ENCODE data around the gene WDR18.

Gene WDR18

DNA sequence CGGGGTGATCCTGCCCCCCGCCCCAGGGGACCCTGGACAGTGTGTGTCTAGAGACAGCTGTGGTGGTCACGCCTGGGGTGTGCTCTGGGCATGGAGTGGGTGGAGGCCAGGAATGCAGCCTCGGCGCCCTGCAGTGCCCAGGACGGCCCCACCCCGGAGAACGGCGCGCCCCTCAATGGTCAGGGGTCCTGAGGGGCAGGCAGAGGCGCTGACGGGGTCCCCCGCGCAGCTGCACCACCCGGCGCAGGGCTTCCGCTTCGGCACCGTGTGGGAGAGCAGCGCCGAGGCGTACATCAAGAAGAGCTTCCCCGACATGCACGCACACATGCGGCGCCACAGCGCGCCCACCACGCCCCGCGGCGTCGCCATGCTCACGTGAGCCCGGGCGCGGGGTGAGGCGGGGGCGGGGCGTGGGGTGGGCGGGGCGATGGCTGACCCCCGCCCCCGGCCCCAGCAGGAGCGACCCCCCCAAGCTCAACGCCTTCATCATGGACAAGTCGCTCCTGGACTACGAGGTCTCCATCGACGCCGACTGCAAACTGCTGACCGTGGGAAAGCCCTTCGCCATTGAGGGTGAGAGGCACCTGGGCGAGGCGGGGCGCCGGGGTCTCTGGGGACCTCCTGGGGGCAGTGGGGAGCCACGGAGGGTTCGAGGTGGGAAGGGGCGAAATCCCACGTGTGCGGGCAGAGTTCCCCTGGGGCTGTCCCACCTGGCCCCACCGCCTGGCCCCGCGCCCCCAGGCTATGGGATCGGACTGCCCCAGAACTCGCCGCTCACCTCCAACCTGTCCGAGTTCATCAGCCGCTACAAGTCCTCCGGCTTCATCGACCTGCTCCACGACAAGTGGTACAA is 23.5 kb downstream of the WDR18 start:
- no peak for DNase-seq
- peaks cover 31% of the 10 kb centered on the region for H3K36me3 ChIP-seq (ENCODE audit: control insufficient read depth, insufficient read depth, low read length)
- H3K4me3 ChIP-seq (ENCODE audit: insufficient read depth, low read depth, low read length, poor library complexity, severe bottlenecking), result no peak overlapping the region
- H3K27ac ChIP-seq (ENCODE audit: insufficient read depth, low read length, poor library complexity, severe bottlenecking), result no peak overlapping the region
- no peaks in the 10 kb centered on the region for H3K4me1 ChIP-seq (ENCODE audit: control insufficient read depth, insufficient read depth, low read length, poor library complexity, severe bottlenecking)
- H3K27me3 ChIP-seq (replicated peaks; ENCODE audit: control insufficient read depth, insufficient read depth, low read length, poor library complexity, severe bottlenecking), result no peaks in the 10 kb centered on the region
- H3K9me3 ChIP-seq (ENCODE audit: control insufficient read depth, low read length), result no peaks in the 10 kb centered on the region

GRCh38 chr19:1008268-1009040 is 24.3 kb downstream of the WDR18 start:
- Histone ChIP-seq H3K27me3 (replicated peaks; ENCODE audit: control insufficient read depth, insufficient read depth, low read length, poor library complexity, severe bottlenecking) (no peaks in the 10 kb centered on the region), H3K27ac (ENCODE audit: insufficient read depth, low read length, poor library complexity, severe bottlenecking) (no peak overlapping the region), H3K4me1 (ENCODE audit: control insufficient read depth, insufficient read depth, low read length, poor library complexity, severe bottlenecking) (no peaks in the 10 kb centered on the region), H3K4me3 (ENCODE audit: insufficient read depth, low read depth, low read length, poor library complexity, severe bottlenecking) (no peak overlapping the region), H3K9me3 (ENCODE audit: control insufficient read depth, low read length) (no peaks in the 10 kb centered on the region), H3K36me3 (ENCODE audit: control insufficient read depth, insufficient read depth, low read length) (peaks cover 35% of the 10 kb centered on the region)
- DNase-seq, result no peak

DNA sequence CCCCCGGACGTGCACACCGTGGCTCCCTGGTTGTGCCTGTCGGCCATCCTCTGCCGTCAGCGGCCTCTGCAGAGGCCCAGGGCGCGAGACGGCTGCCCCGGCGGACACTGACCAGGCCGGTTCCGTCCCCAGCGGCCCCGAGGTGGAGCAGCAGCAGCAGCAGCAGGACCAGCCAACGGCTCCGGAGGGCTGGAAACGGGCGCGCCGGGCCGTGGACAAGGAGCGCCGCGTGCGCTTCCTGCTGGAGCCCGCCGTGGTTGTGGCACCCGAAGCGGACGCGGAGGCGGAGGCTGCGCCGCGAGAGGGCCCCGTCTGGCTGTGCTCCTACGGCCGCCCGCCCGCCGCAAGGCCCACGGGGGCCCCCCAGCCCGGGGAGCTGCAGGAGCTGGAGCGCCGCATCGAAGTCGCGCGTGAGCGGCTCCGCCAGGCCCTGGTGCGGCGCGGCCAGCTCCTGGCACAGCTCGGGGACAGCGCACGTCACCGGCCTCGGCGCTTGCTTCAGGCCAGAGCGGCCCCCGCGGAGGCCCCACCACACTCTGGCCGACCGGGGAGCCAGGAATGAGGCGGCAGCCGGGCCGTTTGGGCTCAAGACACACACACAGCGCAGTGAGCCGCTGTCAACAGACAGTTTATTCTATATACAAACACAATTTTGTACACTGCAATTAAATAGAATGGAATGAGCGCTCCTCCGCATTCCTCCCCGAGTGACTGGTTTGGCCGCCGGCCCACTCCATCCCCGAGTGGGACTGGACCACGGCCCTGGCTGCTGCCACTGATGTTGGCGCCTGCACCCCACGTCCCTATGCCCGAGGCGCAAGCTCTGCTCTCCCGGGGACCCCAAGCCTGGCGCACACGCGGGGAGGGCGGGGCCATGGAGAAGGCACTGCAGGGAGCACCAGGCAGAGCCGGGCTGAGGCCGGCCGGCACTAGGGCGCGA is 25.2 kb downstream of the WDR18 start:
- Histone ChIP-seq H3K36me3 (ENCODE audit: control insufficient read depth, insufficient read depth, low read length) (peaks cover 43% of the 10 kb centered on the region), H3K27me3 (replicated peaks; ENCODE audit: control insufficient read depth, insufficient read depth, low read length, poor library complexity, severe bottlenecking) (no peaks in the 10 kb centered on the region), H3K4me1 (ENCODE audit: control insufficient read depth, insufficient read depth, low read length, poor library complexity, severe bottlenecking) (no peaks in the 10 kb centered on the region), H3K4me3 (ENCODE audit: insufficient read depth, low read depth, low read length, poor library complexity, severe bottlenecking) (no peak overlapping the region), H3K27ac (ENCODE audit: insufficient read depth, low read length, poor library complexity, severe bottlenecking) (no peak overlapping the region), H3K9me3 (ENCODE audit: control insufficient read depth, low read length) (no peaks in the 10 kb centered on the region)
- DNase-seq, result no peak

GRCh38 chr19:1009981-1010538 is 25.9 kb downstream of the WDR18 start:
- H3K4me1 ChIP-seq (ENCODE audit: control insufficient read depth, insufficient read depth, low read length, poor library complexity, severe bottlenecking), result peaks cover 2% of the 10 kb centered on the region
- DNase-seq, result no peak
- no peak overlapping the region for H3K27ac ChIP-seq (ENCODE audit: insufficient read depth, low read length, poor library complexity, severe bottlenecking)
- no peaks in the 10 kb centered on the region for H3K27me3 ChIP-seq (replicated peaks; ENCODE audit: control insufficient read depth, insufficient read depth, low read length, poor library complexity, severe bottlenecking)
- H3K9me3 ChIP-seq (ENCODE audit: control insufficient read depth, low read length), result no peaks in the 10 kb centered on the region
- no peak overlapping the region for H3K4me3 ChIP-seq (ENCODE audit: insufficient read depth, low read depth, low read length, poor library complexity, severe bottlenecking)
- H3K36me3 ChIP-seq (ENCODE audit: control insufficient read depth, insufficient read depth, low read length), result peaks cover 49% of the 10 kb centered on the region

GRCh38 chr19:1010586-1011510 is 26.7 kb downstream of the WDR18 start:
- H3K9me3 ChIP-seq (ENCODE audit: control insufficient read depth, low read length), result no peaks in the 10 kb centered on the region
- H3K4me3 ChIP-seq (ENCODE audit: insufficient read depth, low read depth, low read length, poor library complexity, severe bottlenecking), result no peak overlapping the region
- no peaks in the 10 kb centered on the region for H3K27me3 ChIP-seq (replicated peaks; ENCODE audit: control insufficient read depth, insufficient read depth, low read length, poor library complexity, severe bottlenecking)
- H3K36me3 ChIP-seq (ENCODE audit: control insufficient read depth, insufficient read depth, low read length), result peaks cover 51% of the 10 kb centered on the region
- no peak overlapping the region for H3K27ac ChIP-seq (ENCODE audit: insufficient read depth, low read length, poor library complexity, severe bottlenecking)
- peaks cover 10% of the 10 kb centered on the region for H3K4me1 ChIP-seq (ENCODE audit: control insufficient read depth, insufficient read depth, low read length, poor library complexity, severe bottlenecking)
- no peak for DNase-seq

DNA sequence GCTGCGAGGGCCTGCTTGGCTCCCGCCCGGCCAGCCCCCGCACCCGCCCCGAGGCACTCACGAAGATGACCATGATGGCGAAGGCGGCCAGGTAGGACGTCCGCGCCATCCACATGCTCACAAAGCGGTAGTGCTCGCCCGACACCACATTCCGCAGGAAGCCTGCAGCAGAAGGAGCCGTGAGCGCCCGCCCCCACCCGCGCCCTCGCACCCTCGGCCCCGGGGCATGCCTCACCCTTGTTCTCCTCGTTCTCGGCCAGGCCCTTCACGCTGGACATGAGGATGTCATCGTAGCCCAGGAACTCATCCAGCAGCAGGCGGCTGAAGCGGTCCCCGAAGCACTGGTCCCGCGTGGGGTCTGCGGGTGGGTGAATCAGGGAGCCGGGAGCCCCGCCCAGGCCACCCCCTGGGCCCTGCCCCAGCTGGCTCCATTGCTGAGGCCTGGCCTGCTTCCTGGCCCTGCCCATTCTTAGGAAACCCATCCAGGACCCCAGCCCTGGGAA is 27.7 kb downstream of the WDR18 start:
- H3K27me3 ChIP-seq (replicated peaks; ENCODE audit: control insufficient read depth, insufficient read depth, low read length, poor library complexity, severe bottlenecking), result no peaks in the 10 kb centered on the region
- H3K4me3 ChIP-seq (ENCODE audit: insufficient read depth, low read depth, low read length, poor library complexity, severe bottlenecking), result no peak overlapping the region
- DNase-seq, result no peak
- no peaks in the 10 kb centered on the region for H3K9me3 ChIP-seq (ENCODE audit: control insufficient read depth, low read length)
- no peak overlapping the region for H3K27ac ChIP-seq (ENCODE audit: insufficient read depth, low read length, poor library complexity, severe bottlenecking)
- peaks cover 14% of the 10 kb centered on the region for H3K4me1 ChIP-seq (ENCODE audit: control insufficient read depth, insufficient read depth, low read length, poor library complexity, severe bottlenecking)
- H3K36me3 ChIP-seq (ENCODE audit: control insufficient read depth, insufficient read depth, low read length), result peaks cover 57% of the 10 kb centered on the region

- peaks cover 57% of the 10 kb centered on the region for H3K36me3 ChIP-seq (ENCODE audit: control insufficient read depth, insufficient read depth, low read length)
- H3K27ac ChIP-seq (ENCODE audit: insufficient read depth, low read length, poor library complexity, severe bottlenecking), result no peak overlapping the region
- H3K9me3 ChIP-seq (ENCODE audit: control insufficient read depth, low read length), result no peaks in the 10 kb centered on the region
- H3K4me1 ChIP-seq (ENCODE audit: control insufficient read depth, insufficient read depth, low read length, poor library complexity, severe bottlenecking), result peaks cover 18% of the 10 kb centered on the region
- no peak overlapping the region for H3K4me3 ChIP-seq (ENCODE audit: insufficient read depth, low read depth, low read length, poor library complexity, severe bottlenecking)
- H3K27me3 ChIP-seq (replicated peaks; ENCODE audit: control insufficient read depth, insufficient read depth, low read length, poor library complexity, severe bottlenecking), result no peaks in the 10 kb centered on the region
- DNase-seq, result no peak
Measured at GRCh38 chr19:1012334-1012733, 28.2 kb downstream of the WDR18 start.

DNA sequence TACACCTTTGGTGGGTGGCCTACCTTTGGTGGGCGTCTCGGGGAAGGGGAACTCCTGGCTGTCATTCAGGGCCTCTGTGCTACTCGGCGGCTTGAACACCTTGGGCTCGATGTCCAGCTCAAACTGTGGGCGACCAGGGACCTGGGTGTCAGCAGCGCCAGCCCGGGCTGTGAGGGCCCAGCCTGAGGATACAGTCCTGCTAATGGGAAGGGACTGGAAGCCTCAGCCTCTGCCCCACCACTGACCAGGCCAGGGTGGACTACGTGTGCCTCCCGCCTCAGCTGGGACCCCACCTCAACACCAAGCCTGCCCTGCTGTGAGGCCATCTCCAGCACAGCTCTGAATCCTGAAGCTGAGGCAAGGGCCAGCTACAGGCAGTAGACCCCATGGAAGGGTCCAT is 29.1 kb downstream of the WDR18 start:
- Histone ChIP-seq H3K27me3 (replicated peaks; ENCODE audit: control insufficient read depth, insufficient read depth, low read length, poor library complexity, severe bottlenecking) (no peaks in the 10 kb centered on the region), H3K27ac (ENCODE audit: insufficient read depth, low read length, poor library complexity, severe bottlenecking) (no peak overlapping the region), H3K36me3 (ENCODE audit: control insufficient read depth, insufficient read depth, low read length) (peaks cover 57% of the 10 kb centered on the region), H3K4me3 (ENCODE audit: insufficient read depth, low read depth, low read length, poor library complexity, severe bottlenecking) (no peak overlapping the region), H3K9me3 (ENCODE audit: control insufficient read depth, low read length) (no peaks in the 10 kb centered on the region), H3K4me1 (ENCODE audit: control insufficient read depth, insufficient read depth, low read length, poor library complexity, severe bottlenecking) (peaks cover 27% of the 10 kb centered on the region)
- no peak for DNase-seq
